ENCODE measurements around the gene ABI3BP. TPM values are rescaled to one million over a fixed set of nuclear protein-coding genes. Genes with fewer than 3 reads are reported as not detected.

Gene ABI3BP
- polyA plus RNA-seq, 1 experiment: 16.3 TPM

- TF ChIP-seq CTCF (IDR thresholded peaks at IDR 0.05; ENCODE audit: insufficient read depth, low read depth, low read length): no peak
- CTCF ChIA-PET: interaction anchor here (1.7 kb wide), 1 partner anchor 20 kb away, joined by 4 read pairs; no protein-coding TSS in a partner anchor
- POLR2A ChIA-PET: no interaction called here
- DNase-seq (ENCODE audit: low read depth): no peak
- Histone ChIP-seq H3K4me3 (ENCODE audit: low read depth, low read length) (no peak overlapping the region), H3K36me3 (ENCODE audit: control insufficient read depth, insufficient read depth, low read length) (no peaks in the 10 kb centered on the region), H3K27me3 (ENCODE audit: control insufficient read depth, insufficient read depth, low read length) (no peaks in the 10 kb centered on the region)
These were observed 119.6 kb downstream of the ABI3BP start for GRCh38 chr3:100873611-100874010.

GRCh38 chr3:100871306-100871705, 121.9 kb downstream of the ABI3BP start:
- no peak for DNase-seq (ENCODE audit: low read depth)
- CTCF ChIA-PET: no interaction called here
- H3K4me3 ChIP-seq (ENCODE audit: low read depth, low read length): no peak overlapping the region

DNA sequence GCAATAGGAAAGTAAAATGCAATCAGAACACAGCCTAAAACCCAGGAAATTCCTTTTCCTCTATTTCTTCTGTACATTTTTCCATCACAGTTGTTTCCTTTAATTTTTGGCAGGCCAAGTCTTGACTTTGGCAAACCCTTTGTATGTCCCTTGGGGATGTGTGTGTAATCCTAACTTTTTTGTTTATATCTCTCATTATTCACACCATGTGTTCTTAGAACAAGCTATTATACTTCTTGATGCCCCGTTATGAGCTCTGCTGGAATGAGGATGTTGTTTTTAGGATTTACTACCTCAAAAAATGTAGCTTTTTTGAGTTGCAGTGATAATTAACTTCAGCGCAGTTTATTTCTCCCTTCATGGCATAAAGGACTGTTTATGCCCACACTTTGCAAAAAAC, 123.4 kb downstream of the ABI3BP start:
- DNase-seq (ENCODE audit: low read depth): no peak
- TF ChIP-seq CTCF (IDR thresholded peaks at IDR 0.05; ENCODE audit: insufficient read depth, low read depth, low read length): no peak
- Histone ChIP-seq H3K27me3 (ENCODE audit: control insufficient read depth, insufficient read depth, low read length) (no peaks in the 10 kb centered on the region), H3K4me3 (ENCODE audit: low read depth, low read length) (no peak overlapping the region), H3K36me3 (ENCODE audit: control insufficient read depth, insufficient read depth, low read length) (no peaks in the 10 kb centered on the region)
- ChIA-PET CTCF (interaction anchor here (0.6 to 0.8 kb wide), 2 partner anchors 75 to 322 kb away, joined by 3 to 4 read pairs; no protein-coding TSS in a partner anchor), POLR2A (interaction anchor here (0.6 kb wide), 1 partner anchor 9 kb away, joined by 3 read pairs; no protein-coding TSS in a partner anchor)

More at GRCh38 chr3:100871306-100871705, 121.9 kb downstream of the ABI3BP start:
- POLR2A ChIA-PET: no interaction called here
- Histone ChIP-seq H3K27me3 (ENCODE audit: control insufficient read depth, insufficient read depth, low read length) (no peaks in the 10 kb centered on the region), H3K36me3 (ENCODE audit: control insufficient read depth, insufficient read depth, low read length) (no peaks in the 10 kb centered on the region)
- no peak for TF ChIP-seq CTCF (IDR thresholded peaks at IDR 0.05; ENCODE audit: insufficient read depth, low read depth, low read length)

DNA sequence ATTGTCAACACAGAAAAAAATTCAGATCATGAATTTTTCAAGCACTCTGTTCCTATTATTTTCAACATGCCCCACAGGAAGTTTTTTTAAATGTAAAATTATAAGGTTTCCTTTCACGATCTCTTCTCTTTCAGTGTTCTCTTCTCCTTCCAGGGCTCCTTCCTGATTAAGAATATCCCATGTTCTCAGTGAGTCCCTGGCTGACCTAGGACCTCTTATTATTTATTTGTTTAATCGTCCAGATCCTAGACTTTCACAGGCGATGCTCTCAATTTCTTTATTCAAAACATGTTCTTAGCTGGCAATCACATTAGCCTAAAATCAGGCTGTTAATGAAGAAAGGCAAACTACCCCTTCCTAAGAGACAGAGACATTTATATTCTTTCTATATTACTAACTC, 124.3 kb downstream of the ABI3BP start:
- TF ChIP-seq CTCF (IDR thresholded peaks at IDR 0.05; ENCODE audit: insufficient read depth, low read depth, low read length): no peak
- no peaks in the 10 kb centered on the region for H3K36me3 ChIP-seq (ENCODE audit: control insufficient read depth, insufficient read depth, low read length)
- ChIA-PET CTCF (no interaction called here), POLR2A (no interaction called here)
- no peak overlapping the region for H3K4me3 ChIP-seq (ENCODE audit: low read depth, low read length)
- H3K27me3 ChIP-seq (ENCODE audit: control insufficient read depth, insufficient read depth, low read length): no peaks in the 10 kb centered on the region
- DNase-seq (ENCODE audit: low read depth): no peak

DNA sequence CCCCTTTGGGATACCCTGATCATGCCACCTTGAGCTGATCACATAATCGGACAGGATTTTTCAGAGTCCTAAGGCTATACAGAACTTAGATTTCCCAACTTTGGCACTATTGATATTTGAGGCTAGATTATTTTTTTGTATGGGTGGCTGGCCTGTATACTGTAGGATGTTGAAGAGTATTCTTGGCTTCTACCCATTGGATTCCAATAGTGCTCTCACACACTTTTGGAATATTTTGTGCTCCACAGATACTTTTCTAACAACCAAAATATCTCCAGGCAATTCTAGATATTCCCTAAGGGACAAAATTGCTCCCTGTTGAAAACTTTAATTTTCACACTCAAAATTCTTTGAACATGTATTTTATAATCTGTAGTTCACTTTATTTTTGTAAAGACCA, 125.1 kb downstream of the ABI3BP start:
- TF ChIP-seq CTCF (IDR thresholded peaks at IDR 0.05; ENCODE audit: insufficient read depth, low read depth, low read length): no peak
- no peak for DNase-seq (ENCODE audit: low read depth)
- no peak overlapping the region for H3K4me3 ChIP-seq (ENCODE audit: low read depth, low read length)
- ChIA-PET POLR2A (no interaction called here), CTCF (interaction anchor here (0.5 kb wide), 1 partner anchor 393 kb away, joined by 3 read pairs; no protein-coding TSS in a partner anchor)
- H3K27me3 ChIP-seq (ENCODE audit: control insufficient read depth, insufficient read depth, low read length): no peaks in the 10 kb centered on the region
- no peaks in the 10 kb centered on the region for H3K36me3 ChIP-seq (ENCODE audit: control insufficient read depth, insufficient read depth, low read length)

Data from BJ (cell line).